GM23248 (cell line): ENCODE measurements around the gene VSIG8.

Source experiments
- EZH2 ChIP-seq: fragments of 200-600 bp; sonication (generic); IDR thresholded peaks from 2 replicates; pipeline ENCODE4 v1.6.1; 2018; ENCODE audit warnings: antibody characterized with exemption, mild to moderate bottlenecking; ENCODE audit not compliant: insufficient read depth, poor library complexity, severe bottlenecking
- EZH2phosphoT487 ChIP-seq: fragments of 200-600 bp; sonication (generic); IDR thresholded peaks from 2 replicates; pipeline ENCODE4 v1.6.1; 2018; ENCODE audit warnings: antibody characterized with exemption, moderate library complexity, mild to moderate bottlenecking, low read depth; ENCODE audit not compliant: insufficient read depth

DNA sequence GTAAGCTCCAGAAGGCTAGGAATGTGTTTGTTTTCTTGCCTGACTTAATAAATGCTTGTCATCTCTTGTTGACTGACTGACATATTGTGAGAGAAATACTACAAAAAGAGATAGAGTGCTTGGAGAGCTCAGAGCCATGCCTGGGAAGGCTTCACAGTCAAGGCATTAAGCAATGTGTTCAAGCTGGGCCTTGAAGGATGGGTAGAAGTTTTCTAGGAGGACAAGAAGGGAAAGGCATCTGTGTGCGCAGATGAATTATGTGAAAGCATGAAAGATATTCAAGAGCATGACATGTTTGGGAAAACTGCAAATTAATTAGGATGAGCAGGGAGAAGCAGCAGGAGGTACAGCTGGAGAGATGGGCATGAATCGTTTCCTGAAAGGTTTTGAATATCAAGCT is 30.1 kb downstream of the VSIG8 start:
- no peak for TF ChIP-seq EZH2
- TF ChIP-seq EZH2phosphoT487 = no peak
